ENCODE data around the gene LBHD2.

- TF ChIP-seq CTCF (IDR thresholded peaks at IDR 0.05) = no peak
- no peak for TF ChIP-seq POLR2A (IDR thresholded peaks at IDR 0.05)
- no peak for TF ChIP-seq POLR2AphosphoS5 (IDR thresholded peaks at IDR 0.05)
- no peak for TF ChIP-seq EP300 (IDR thresholded peaks at IDR 0.05)
Observed at GRCh38 chr14:103050935-103051334, 33.1 kb upstream of the LBHD2 start.
